Measurements from ENCODE around the gene ANKRD40.

- TF ChIP-seq POLR2AphosphoS5 (IDR thresholded peaks at IDR 0.05; ENCODE audit: borderline replicate concordance, low read depth, low read length) (no peak), EZH2 (IDR thresholded peaks at IDR 0.05) (no peak), FOXP2 (optimal IDR thresholded peaks at IDR 0.05; ENCODE audit: control extremely low read depth, extremely low read length, insufficient read depth) (no peak)
These were observed 32.5 kb downstream of the ANKRD40 start for GRCh38 chr17:50675190-50675589.
